GM18508 (cell line): ENCODE measurements around the gene CRYZ.

Experiments
- ATAC-seq: cut with Tn5 transposase; IDR thresholded peaks from one replicate; pipeline ENCODE4 v1.9.1; 2021; ENCODE audit warnings: moderate number of reproducible peaks; ENCODE audit not compliant: insufficient read depth, unreplicated experiment

The CRYZ gene

GRCh38 chr1:74732071-74732946, 541 bp downstream of the CRYZ start:
- peak; percentile 0 for ATAC-seq

DNA sequence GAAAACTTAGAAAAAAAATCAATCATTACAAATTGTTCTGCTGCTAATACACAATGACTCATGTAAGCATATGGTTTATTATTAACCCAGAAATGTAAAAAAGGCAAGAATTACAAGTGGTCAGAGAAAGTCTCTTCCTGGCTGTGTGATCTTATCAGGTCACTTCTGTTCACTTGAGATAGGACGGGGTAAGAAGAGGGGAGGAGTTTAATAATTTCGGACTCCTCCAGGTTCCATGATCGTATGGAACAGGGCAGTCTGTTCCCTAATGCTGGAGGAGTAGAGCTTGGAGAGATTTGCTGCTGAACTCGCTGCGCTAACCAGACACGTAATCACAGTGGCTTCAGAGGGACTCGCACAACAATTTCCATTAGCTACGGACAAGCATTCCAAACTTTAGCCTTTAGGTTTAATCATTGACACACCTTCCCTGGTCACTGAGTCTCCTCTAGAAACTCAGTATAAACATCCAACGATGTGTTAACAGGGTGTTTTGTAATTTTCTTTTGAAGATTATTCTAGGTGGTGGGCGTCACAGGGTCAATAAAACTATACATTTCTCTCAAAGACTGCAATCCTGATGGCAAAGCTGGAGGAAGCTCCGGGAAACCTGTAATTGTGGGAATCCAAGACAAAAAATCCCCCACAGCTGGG, 1.3 kb downstream of the CRYZ start:
- ATAC-seq, result peak; percentile 34

- ATAC-seq, result no peak
Measured at GRCh38 chr1:74729741-74730478, 2.9 kb downstream of the CRYZ start.

DNA sequence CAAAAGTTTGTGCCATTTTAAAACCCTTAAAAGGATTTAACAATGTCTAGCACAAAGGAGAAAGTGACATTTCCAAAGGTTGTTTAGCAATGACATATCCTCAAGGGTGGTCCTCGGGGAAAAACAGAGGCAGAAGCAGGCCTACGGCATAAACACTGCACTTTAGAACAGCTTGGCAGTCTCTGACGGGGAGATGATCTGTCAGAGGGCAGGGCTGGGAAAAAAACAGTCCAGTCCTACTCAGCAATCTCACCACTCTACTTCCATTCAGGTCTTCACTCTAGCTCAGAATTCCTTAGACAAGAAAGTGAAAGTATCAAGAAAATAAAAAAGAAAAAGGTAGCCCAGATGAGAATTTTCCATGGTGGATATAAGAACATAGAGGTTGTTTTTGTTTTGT, 4.1 kb downstream of the CRYZ start:
- ATAC-seq, result no peak

- ATAC-seq, result no peak
Measured at GRCh38 chr1:74726063-74726462, 6.8 kb downstream of the CRYZ start.

- no peak for ATAC-seq
Measured at GRCh38 chr1:74717626-74718025, 15.2 kb downstream of the CRYZ start.

GRCh38 chr1:74716822-74717221, 16.0 kb downstream of the CRYZ start:
- ATAC-seq, result no peak

GRCh38 chr1:74715806-74716205, 17.0 kb downstream of the CRYZ start:
- ATAC-seq, result no peak

DNA sequence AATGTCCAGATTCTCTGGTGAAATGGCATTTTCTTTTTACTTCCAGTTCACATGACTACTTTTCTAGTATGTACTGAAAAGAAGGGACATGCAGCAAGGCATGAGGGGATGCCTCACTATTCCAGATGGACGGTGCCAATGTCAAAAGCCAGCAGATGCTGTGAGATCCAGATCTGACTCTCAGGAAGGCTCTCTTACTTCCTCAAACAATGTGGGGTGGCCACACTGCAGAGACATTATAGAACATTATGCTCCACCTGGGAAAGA, 17.7 kb downstream of the CRYZ start:
- ATAC-seq, result no peak

DNA sequence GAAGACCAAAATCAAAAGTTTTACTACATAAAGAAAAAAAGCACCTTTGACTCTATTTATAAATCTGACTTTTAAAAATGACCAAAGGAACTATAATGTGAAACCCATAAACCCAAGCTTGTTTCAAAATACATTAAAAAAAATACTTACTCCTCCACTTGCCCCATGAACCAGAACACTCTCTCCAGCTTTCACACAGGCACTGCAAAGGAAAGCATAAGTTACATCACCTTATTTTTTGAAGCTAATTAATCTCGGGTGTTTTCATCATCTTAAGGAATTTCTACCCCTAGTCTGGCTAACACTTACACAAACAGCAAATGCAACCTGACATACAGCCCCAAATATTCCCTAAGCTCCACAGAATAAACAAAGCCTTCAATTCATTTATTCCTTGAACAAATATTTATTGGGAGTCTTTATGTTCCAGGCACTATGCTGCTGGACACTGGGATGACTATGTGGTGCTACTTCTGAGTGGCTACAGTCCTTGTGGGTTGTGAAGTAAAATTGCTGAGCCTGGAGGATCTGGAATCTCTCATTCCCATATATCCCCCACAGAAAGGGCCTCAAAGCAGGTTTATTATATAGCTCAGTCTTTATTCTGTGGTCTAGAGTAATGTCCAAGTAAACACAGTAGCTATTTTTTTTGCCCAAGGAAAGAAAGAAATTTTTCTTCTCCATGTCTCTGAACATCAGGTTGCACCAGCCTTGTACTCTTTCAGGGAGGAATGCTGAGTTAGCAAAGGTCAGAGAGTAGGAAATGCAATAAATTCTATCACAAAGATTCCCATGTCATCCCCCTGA, 18.2 kb downstream of the CRYZ start:
- ATAC-seq, result no peak

GRCh38 chr1:74713849-74714248, 19.0 kb downstream of the CRYZ start:
- ATAC-seq, result no peak

- no peak for ATAC-seq
Measured at GRCh38 chr1:74712881-74713280, 20.0 kb downstream of the CRYZ start.

- no peak for ATAC-seq
Measured at GRCh38 chr1:74703386-74704182, 29.3 kb downstream of the CRYZ start.

- no peak for ATAC-seq
Measured at GRCh38 chr1:74699331-74699730, 33.5 kb downstream of the CRYZ start.

DNA sequence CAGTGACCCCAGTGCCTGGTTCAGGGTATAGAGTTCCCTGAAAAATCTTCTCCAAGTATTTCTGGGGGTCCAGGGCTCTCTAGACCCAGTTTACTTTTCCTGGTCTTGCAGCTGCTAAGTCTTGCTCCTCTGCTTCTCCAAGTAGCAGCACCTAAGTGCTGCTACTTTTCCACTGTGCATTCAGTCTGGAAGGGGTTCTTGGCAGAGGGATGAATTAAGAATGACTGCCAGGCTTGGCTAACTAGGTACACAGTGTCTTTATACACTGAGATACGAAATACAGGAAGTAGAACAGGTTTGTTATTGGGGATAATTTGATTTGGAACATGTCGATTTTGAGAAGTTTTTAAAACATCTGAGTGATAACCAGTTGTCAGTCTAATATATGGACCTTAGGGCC, 35.0 kb downstream of the CRYZ start:
- no peak for ATAC-seq

DNA sequence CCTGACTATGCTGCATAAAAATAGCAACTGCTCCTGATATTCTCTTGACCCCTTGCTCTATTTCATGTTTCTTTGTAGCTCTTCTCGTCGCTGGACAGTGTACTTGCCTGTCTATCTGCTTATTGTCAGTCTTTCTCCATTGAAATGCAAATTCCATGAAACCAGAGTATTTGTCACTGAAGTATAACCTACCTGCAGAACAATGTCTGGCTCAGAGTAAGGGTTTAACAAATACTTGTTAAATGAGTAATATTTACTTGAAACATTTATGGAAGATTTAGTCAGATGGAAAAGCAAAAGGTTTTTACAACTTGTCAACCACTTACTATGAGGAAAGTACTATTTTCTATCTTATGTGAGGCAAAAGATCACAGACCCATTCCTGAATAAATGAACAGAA, 39.4 kb downstream of the CRYZ start:
- no peak for ATAC-seq

GRCh38 chr1:74690909-74691308, 41.9 kb downstream of the CRYZ start:
- no peak for ATAC-seq

GRCh38 chr1:74690364-74690696, 42.5 kb downstream of the CRYZ start:
- no peak for ATAC-seq

GRCh38 chr1:74689621-74690363, 43.1 kb downstream of the CRYZ start:
- ATAC-seq, result no peak
